Stimulated activated CD8-positive, alpha-beta memory T cell treated with anti-CD3 and anti-CD28 coated beads, Interleukin-4, amount 100 ng/mL, for 24 hours (primary cell): Measurements from ENCODE around the gene UNCX.
"Not testable (repeated sequence)": the region's sequence is repeated elsewhere in the genome, so short reads cannot be mapped to it uniquely, and the experiment has no call there.

Experiments
- DNase-seq: peaks from one replicate; pipeline ENCODE4 v3.0.0-alpha.2; 2020; ENCODE audit warnings: low read depth

Gene UNCX

GRCh38 chr7:1232623-1233332 lies at the start of gene UNCX:
UNCX (plus strand) TSS chr7:1232872; CDS start chr7:1233018, 146 bp downstream.
- DNase-seq = no peak

- DNase-seq = no peak
Observed at GRCh38 chr7:1187127-1187526, 45.5 kb upstream of the UNCX start.

GRCh38 chr7:1188720-1189294 lies 43.9 kb upstream of the UNCX start:
- DNase-seq = no peak

GRCh38 chr7:1189986-1190772 lies 42.5 kb upstream of the UNCX start:
- no peak for DNase-seq

GRCh38 chr7:1192171-1192676 lies 40.4 kb upstream of the UNCX start:
- DNase-seq = no peak

GRCh38 chr7:1193593-1194424 lies 38.9 kb upstream of the UNCX start:
- DNase-seq = no peak

- DNase-seq = not testable (repeated sequence)
Observed at GRCh38 chr7:1196441-1196840, 36.2 kb upstream of the UNCX start.

- DNase-seq = no peak
Observed at GRCh38 chr7:1196950-1197349, 35.7 kb upstream of the UNCX start.

GRCh38 chr7:1197997-1198625 lies 34.6 kb upstream of the UNCX start:
- DNase-seq = no peak

GRCh38 chr7:1200045-1200444 lies 32.6 kb upstream of the UNCX start:
- no peak for DNase-seq

- no peak for DNase-seq
Observed at GRCh38 chr7:1201916-1202315, 30.8 kb upstream of the UNCX start.

GRCh38 chr7:1202914-1203313 lies 29.8 kb upstream of the UNCX start:
- DNase-seq = not testable (repeated sequence)

GRCh38 chr7:1204460-1205140 lies 28.1 kb upstream of the UNCX start:
- no peak for DNase-seq

GRCh38 chr7:1205742-1206141 lies 26.9 kb upstream of the UNCX start:
- not testable (repeated sequence) for DNase-seq

- DNase-seq = no peak
Observed at GRCh38 chr7:1209097-1209496, 23.6 kb upstream of the UNCX start.

- no peak for DNase-seq
Observed at GRCh38 chr7:1210321-1210978, 22.2 kb upstream of the UNCX start.

GRCh38 chr7:1210979-1211608 lies 21.6 kb upstream of the UNCX start:
- no peak for DNase-seq

GRCh38 chr7:1211611-1212010 lies 21.1 kb upstream of the UNCX start:
- no peak for DNase-seq

- not testable (repeated sequence) for DNase-seq
Observed at GRCh38 chr7:1212025-1212424, 20.6 kb upstream of the UNCX start.

GRCh38 chr7:1214516-1214915 lies 18.2 kb upstream of the UNCX start:
- no peak for DNase-seq
